Measurements from ENCODE around the gene ZC2HC1C.

The ZC2HC1C gene

GRCh38 chr14:75127903-75128595 lies 58.6 kb downstream of the ZC2HC1C start:
- no peak for TF ChIP-seq ZNF274 (IDR thresholded peaks at IDR 0.05; ENCODE audit: low read depth, low read length)
- peak overlapping the region; percentile 97 for H3K4me3 ChIP-seq (ENCODE audit: low read length)

GRCh38 chr14:75128596-75128990 lies 59.2 kb downstream of the ZC2HC1C start:
- TF ChIP-seq ZNF274 (IDR thresholded peaks at IDR 0.05; ENCODE audit: low read depth, low read length): no peak
- H3K4me3 ChIP-seq (ENCODE audit: low read length): peak overlapping the region; percentile 18; the same call in 1 of the 2 replicates

All from GM08714 (cell line).